K562 (cell line): ENCODE measurements around the gene TCAF1. TPM values are rescaled to one million over a fixed set of nuclear protein-coding genes. Genes with fewer than 3 reads are reported as not detected.

Experiments used
- ATAC-seq: fragments of 200-7000 bp; cut with Tn5 transposase; 3 replicates; pipeline ENCODE4 v1.9.1; 2020; ENCODE audit warnings: moderate library complexity
- BruUV-seq: library from RNA; stranded (reverse); fragments of 400-500 nt; replicated peaks from 2 replicates; lab custom pipeline; 2021; lab: Mats Ljungman, UMichigan
- CTCF ChIA-PET: fragments of 300-600 bp; formaldehyde crosslinking; extraction: SDS; loops from one replicate; lab custom pipeline; 2021; ENCODE audit warnings: low intra/inter-chr PET ratio; lab: Yijun Ruan, JAX
- POLR2A ChIA-PET: fragments of 300-600, 350-650 bp; sonication (Branson Sonifier 250); formaldehyde crosslinking; extraction: SDS; loops from one replicate; lab custom pipeline; 2021; ENCODE audit warnings: antibody characterized with exemption, inconsistent platforms; lab: Yijun Ruan, JAX
- DNase-seq, 4 experiments: peaks; one replicate each; pipeline versions ENCODE4 v3.0.0 to v3.0.0-alpha.2; 2011 to 2018; ENCODE audit warnings: low spot score in 3 of 4, mixed read lengths in 3 of 4; ENCODE audit errors: extremely low read depth in 1 of 4
- FAIRE-seq: peaks from 2 replicates; lab custom pipeline; 2011; peaks lifted over from hg19 to GRCh38; lab: Jason Lieb, UNC
- H2AFZ ChIP-seq: 2 replicates; pipeline ENCODE4 v1.6.0; 2011; ENCODE audit warnings: low read depth, low read length, control low read depth, inconsistent platforms
- H3K27ac ChIP-seq: fragments of 200-600 bp; 3 replicates; pipeline ENCODE4 v1.8.0; 2011; ENCODE audit warnings: low read depth, mild to moderate bottlenecking, control low read depth, inconsistent platforms, low read length, moderate library complexity, mixed read lengths; ENCODE audit errors: extremely low read depth
- H3K27me3 ChIP-seq, 2 experiments: fragments of 300-600 bp in 1 of 2; 2 replicates in 1 of 2; 3 replicates in 1 of 2; pipeline versions ENCODE4 v1.6.0 to v1.8.0; 2011; ENCODE audit warnings: inconsistent platforms in 2 of 2, low read length in 2 of 2, mild to moderate bottlenecking in 1 of 2, mixed read lengths in 1 of 2, moderate library complexity in 1 of 2; ENCODE audit not compliant: control insufficient read depth in 2 of 2, insufficient read depth in 2 of 2
- H3K36me3 ChIP-seq: fragments of 300-600 bp; 3 replicates; pipeline ENCODE4 v1.8.0; 2011; ENCODE audit warnings: mild to moderate bottlenecking, low read length, inconsistent platforms; ENCODE audit not compliant: control insufficient read depth, insufficient read depth
- H3K4me1 ChIP-seq, 2 experiments: fragments of 200-600 bp in 1 of 2; replicated peaks in 1 of 2; 2 replicates in 1 of 2; 3 replicates in 1 of 2; pipeline versions ENCODE4 v1.5.1 to v1.8.0; 2011; ENCODE audit warnings: inconsistent platforms in 2 of 2, low read length in 2 of 2, mild to moderate bottlenecking in 1 of 2, mixed read lengths in 1 of 2, moderate library complexity in 1 of 2; ENCODE audit not compliant: control insufficient read depth in 2 of 2, insufficient read depth in 2 of 2
- H3K4me2 ChIP-seq: 2 replicates; pipeline ENCODE4 v1.6.1; 2011; ENCODE audit warnings: low read length, control low read depth, inconsistent platforms, mixed read lengths; ENCODE audit not compliant: insufficient read depth
- H3K4me3 ChIP-seq: fragments of 200-600 bp; sonication (generic), shearing (Covaris generic); 2 replicates; pipeline ENCODE4 v1.5.1; 2016; ENCODE audit warnings: control low read depth, inconsistent platforms
- H3K79me2 ChIP-seq: fragments of 200-600 bp; 3 replicates; pipeline ENCODE4 v1.8.0; 2011; ENCODE audit warnings: low read length, inconsistent platforms; ENCODE audit not compliant: control insufficient read depth, insufficient read depth
- H3K9ac ChIP-seq, 2 experiments: 2 replicates each; pipeline versions ENCODE4 v1.6.0 to v1.6.1; 2011; ENCODE audit warnings: low read depth in 2 of 2, low read length in 2 of 2, control low read depth in 1 of 2, inconsistent platforms in 1 of 2, mild to moderate bottlenecking in 1 of 2, mixed read lengths in 1 of 2; ENCODE audit not compliant: insufficient read depth in 1 of 2
- H3K9me1 ChIP-seq: one replicate; pipeline ENCODE4 v1.6.0; 2011; ENCODE audit warnings: inconsistent platforms, mild to moderate bottlenecking, low read length, moderate library complexity; ENCODE audit not compliant: control insufficient read depth, insufficient read depth
- H3K9me3 ChIP-seq: replicated peaks from 2 replicates; pipeline ENCODE4 v1.5.1; 2011; ENCODE audit warnings: low read depth, low read length, inconsistent platforms; ENCODE audit not compliant: control insufficient read depth, insufficient read depth
- H4K20me1 ChIP-seq: replicated peaks from 2 replicates; pipeline ENCODE4 v1.6.1; 2011; ENCODE audit warnings: low read length, inconsistent platforms, mixed read lengths; ENCODE audit not compliant: control insufficient read depth, insufficient read depth
- CREB1 ChIP-seq, 2 experiments: sonication (generic) in 1 of 2; formaldehyde crosslinking in 1 of 2; IDR thresholded peaks; 2 replicates each; pipeline versions ENCODE4 v1.6.1 to v1.8.0; 2012 to 2022; ENCODE audit warnings: inconsistent platforms in 1 of 2, mild to moderate bottlenecking in 1 of 2, missing genetic modification reagents in 1 of 2, moderate library complexity in 1 of 2
- CTCF ChIP-seq, 3 experiments: IDR thresholded peaks in 2 of 3; conservative IDR thresholded peaks in 1 of 3; 2 replicates each; pipeline ENCODE4 v1.5.1; 2011 to 2012; ENCODE audit warnings: low read length in 3 of 3, mild to moderate bottlenecking in 3 of 3, control low read depth in 2 of 3, improper control_type of control experiment in 1 of 3, inconsistent platforms in 1 of 3, low read depth in 1 of 3, mixed read lengths in 1 of 3, moderate library complexity in 1 of 3; ENCODE audit not compliant: insufficient read depth in 2 of 3
- E2F4 ChIP-seq: sonication (generic); formaldehyde crosslinking; IDR thresholded peaks from 2 replicates; pipeline ENCODE4 v1.8.0; 2022; ENCODE audit warnings: mild to moderate bottlenecking, low read depth, missing genetic modification reagents
- E2F8 ChIP-seq: fragments of 450-650 bp; IDR thresholded peaks from 2 replicates; pipeline ENCODE4 v1.7.1; 2018; ENCODE audit warnings: mild to moderate bottlenecking, low read depth; ENCODE audit not compliant: partially characterized antibody
- GMEB1 ChIP-seq: fragments of 250-450 bp; sonication (Bioruptor Pico); IDR thresholded peaks from 2 replicates; pipeline ENCODE4 v1.4.0; 2020; ENCODE audit warnings: mild to moderate bottlenecking
- HDAC3 ChIP-seq: fragments of 450-650 bp; IDR thresholded peaks from 2 replicates; pipeline ENCODE4 v1.6.1; 2018; ENCODE audit warnings: borderline replicate concordance, mild to moderate bottlenecking, moderate library complexity; ENCODE audit not compliant: partially characterized antibody
- KLF13 ChIP-seq: fragments of 450-650 bp; IDR thresholded peaks from 2 replicates; pipeline ENCODE4 v1.6.1; 2016; ENCODE audit warnings: missing genetic modification characterization, low read depth, mild to moderate bottlenecking, missing compliant biosample characterization, moderate library complexity, borderline replicate concordance
- LEF1 ChIP-seq: fragments of 450-650 bp; IDR thresholded peaks from 2 replicates; pipeline ENCODE4 v1.6.1; 2016; ENCODE audit warnings: mild to moderate bottlenecking
- MAFK ChIP-seq: IDR thresholded peaks from 2 replicates; pipeline ENCODE4 v1.6.1; 2011; ENCODE audit warnings: low read length, improper control_type of control experiment
- PYGO2 ChIP-seq: fragments of 450-650 bp; IDR thresholded peaks from 2 replicates; pipeline ENCODE4 v1.6.1; 2016; ENCODE audit warnings: mild to moderate bottlenecking, missing genetic modification characterization, moderate library complexity, missing compliant biosample characterization
- ZNF24 ChIP-seq: fragments of 450-650 bp; IDR thresholded peaks from 2 replicates; pipeline ENCODE4 v1.6.1; 2016
- ZNF644 ChIP-seq: fragments of 200-800 bp; sonication (Bioruptor generic); IDR thresholded peaks from 2 replicates; pipeline ENCODE4 v1.6.1; 2016; ENCODE audit warnings: low read depth, missing genetic modification characterization, missing compliant biosample characterization
- ZNF696 ChIP-seq: fragments of 250-450 bp; sonication (Bioruptor Pico); conservative IDR thresholded peaks from 2 replicates; pipeline ENCODE4 v1.4.0; 2020; ENCODE audit warnings: mild to moderate bottlenecking, moderate library complexity
- WGBS: fragments of 100-300 bp; shearing (Covaris generic); methylation state at CpG from one replicate; pipeline ENCODE4 v1.1.6; 2016; ENCODE audit warnings: low coverage, mixed read lengths; ENCODE audit not compliant: insufficient coverage; ENCODE audit errors: missing lambda C conversion rate; 5-methylcytosine and 5-hydroxymethylcytosine counted together
- in situ Hi-C: fragments of 300-500 bp; cut with MboI; formaldehyde crosslinking; loops from 4 replicates; pipeline ENCODE4 v1.15.0; 2018; ENCODE audit warnings: inconsistent platforms, mixed read lengths
- intact Hi-C: fragments of 100-400 bp; cut with micrococcal nuclease; formaldehyde crosslinking; loops from 2 replicates; pipeline ENCODE4 v1.14.2; 2022
- polyA plus RNA-seq, 8 experiments: library from polyadenylated mRNA; depleted of rRNA in 4 of 8; stranded (reverse) in 5 of 8; unstranded in 3 of 8; fragments of >200 nt; fragmentation: Nextera tagmentation in 2 of 8; fragmentation: Illumina TruSeq in 1 of 8; extraction: Ambion mirVana in 2 of 8; extraction: Trizol in 1 of 8; gene quantifications; 2 replicates each; pipeline versions ENCODE4 v1.2.1 to v1.2.3, GENCODE V29; 2011 to 2014; ENCODE audit warnings: inconsistent platforms in 1 of 8, missing spikeins in 1 of 8
- total RNA-seq, 7 experiments: library from RNA; depleted of rRNA in 6 of 7; stranded (reverse); fragments of >200 nt in 6 of 7; fragmentation: Illumina TruSeq in 2 of 7; extraction: Trizol in 2 of 7; gene quantifications; 2 replicates each; pipeline versions ENCODE4 v1.2.1 to v1.2.3, GENCODE V29; 2011 to 2021; ENCODE audit warnings: low replicate concordance in 1 of 7

TCAF1 gene
- total and polyA plus RNA-seq, 9 of the 15 experiments (the other 6 are each of a cell fraction or from before 2014, with no cell fraction given) = 6.2 to 52.2 (median 24.4) TPM

- TF ChIP-seq ZNF644 (tag) (no peak), E2F4 (CRISPR knock-in tag) (no peak)
These were observed 1.7 kb downstream of the TCAF1 start (continued) for GRCh38 chr7:143900230-143900766.

GRCh38 chr7:143898810-143899209 lies 3.2 kb downstream of the TCAF1 start:
- DNase-seq (no peak), ATAC-seq (no peak), FAIRE-seq (no peak)
- peaks cover 75% of the 10 kb centered on the region for H3K79me2 ChIP-seq
- H4K20me1 ChIP-seq = no peaks in the 10 kb centered on the region
- CTCF ChIA-PET = no interaction called here
- H3K9me1 ChIP-seq = no peaks in the 10 kb centered on the region
- H3K36me3 ChIP-seq = peaks cover 2% of the 10 kb centered on the region; the same call in 1 of the 3 replicates
- no peak overlapping the region for H3K4me2 ChIP-seq
- no peak overlapping the region for H3K27ac ChIP-seq
- POLR2A ChIA-PET = interaction anchor here (4.3 kb wide), 1 partner anchor 7 kb away, joined by 27 read pairs; no protein-coding TSS in a partner anchor
- no peak overlapping the region for H3K9ac ChIP-seq
- intact Hi-C loops (loop anchor here (5.0 kb wide), 1 partner anchor 128 kb away; no protein-coding TSS in a partner anchor), in situ Hi-C loops (no loop called here)
- no peaks in the 10 kb centered on the region for H3K27me3 ChIP-seq
- WGBS = 92% methylated on average over 1 of the region's 1 CpG
- H3K9me3 ChIP-seq = no peaks in the 10 kb centered on the region
- no TSS peak for BruUV-seq
- no peak overlapping the region for H2AFZ ChIP-seq
- no peak overlapping the region for H3K4me3 ChIP-seq
- H3K4me1 ChIP-seq = peaks cover 9 to 14% of the 10 kb centered on the region in 2 experiments; a peak in 4 of 5 replicates
- TF ChIP-seq MAFK (no peak), E2F8 (no peak), LEF1 (no peak), HDAC3 (no peak), CTCF (IDR thresholded peaks at IDR 0.05 in 2 of 3, conservative IDR thresholded peaks at IDR 0.05 in 1 of 3; ENCODE audit: insufficient read depth in 2 of 3, low read depth in 1 of 3, low read length in 3 of 3) (no peak), ZNF696 (CRISPR knock-in tag) (no peak), GMEB1 (CRISPR knock-in tag) (no peak), PYGO2 (tag) (no peak), ZNF24 (no peak), KLF13 (tag) (no peak), CREB1 (IDR thresholded peaks at IDR 0.05) (no peak), CREB1 (CRISPR knock-in tag; IDR thresholded peaks at IDR 0.05) (no peak)
